RWPE2 (cell line): ENCODE results near the gene KCNAB1.

Experiments used
- ATAC-seq: fragments of 200-7000 bp; cut with Tn5 transposase; 3 replicates; pipeline ENCODE4 v1.9.1; 2021; ENCODE audit warnings: low read depth
- DNase-seq: peaks from one replicate; pipeline ENCODE4 v3.0.0-alpha.2; 2020; ENCODE audit warnings: low spot score
- H3K27ac ChIP-seq: fragments of 450-650 bp; 2 replicates; pipeline ENCODE4 v1.5.1; 2017; ENCODE audit warnings: mild to moderate bottlenecking; ENCODE audit not compliant: poor library complexity, severe bottlenecking
- H3K27me3 ChIP-seq: fragments of 250-450 bp; sonication (Bioruptor Pico); 2 replicates; pipeline ENCODE4 v1.5.1; 2021; ENCODE audit warnings: mild to moderate bottlenecking, moderate library complexity; ENCODE audit not compliant: insufficient read depth, poor library complexity, severe bottlenecking
- H3K36me3 ChIP-seq: fragments of 250-450 bp; sonication (Bioruptor Pico); 2 replicates; pipeline ENCODE4 v1.5.1; 2020; ENCODE audit warnings: low read depth, mild to moderate bottlenecking, moderate library complexity
- H3K4me1 ChIP-seq: fragments of 250-450 bp; sonication (Bioruptor Pico); 2 replicates; pipeline ENCODE4 v1.5.1; 2021; ENCODE audit warnings: mild to moderate bottlenecking, moderate library complexity; ENCODE audit not compliant: insufficient read depth, poor library complexity, severe bottlenecking
- H3K4me3 ChIP-seq: fragments of 250-450 bp; sonication (Bioruptor Pico); 2 replicates; pipeline ENCODE4 v1.5.1; 2021; ENCODE audit warnings: mild to moderate bottlenecking, moderate library complexity; ENCODE audit not compliant: severe bottlenecking
- H3K9me3 ChIP-seq: fragments of 250-450 bp; sonication (Bioruptor Pico); 2 replicates; pipeline ENCODE4 v1.5.1; 2021; ENCODE audit warnings: mild to moderate bottlenecking, moderate library complexity; ENCODE audit not compliant: severe bottlenecking
- CTCF ChIP-seq: fragments of 450-650 bp; IDR thresholded peaks from one replicate; pipeline ENCODE4 v1.5.1; 2017; ENCODE audit warnings: mild to moderate bottlenecking, moderate library complexity; ENCODE audit not compliant: poor library complexity, severe bottlenecking

The KCNAB1 gene

GRCh38 chr3:156460206-156460611, 339.8 kb downstream of the KCNAB1 start:
- no peak overlapping the region for H3K27ac ChIP-seq
- DNase-seq, result no peak
- no peaks in the 10 kb centered on the region for H3K4me1 ChIP-seq

GRCh38 chr3:156461889-156462288, 341.5 kb downstream of the KCNAB1 start:
- Histone ChIP-seq H3K4me1 (no peaks in the 10 kb centered on the region), H3K9me3 (no peaks in the 10 kb centered on the region), H3K36me3 (no peaks in the 10 kb centered on the region; the same call in 1 of the 2 replicates), H3K4me3 (no peak overlapping the region), H3K27ac (no peak overlapping the region), H3K27me3 (peaks cover 3% of the 10 kb centered on the region)
- no peak for DNase-seq
- no peak for ATAC-seq
- TF ChIP-seq CTCF, result no peak

More at GRCh38 chr3:156460206-156460611, 339.8 kb downstream of the KCNAB1 start:
- H3K27me3 ChIP-seq, result no peaks in the 10 kb centered on the region
- no peak for TF ChIP-seq CTCF
- no peaks in the 10 kb centered on the region for H3K9me3 ChIP-seq
- H3K36me3 ChIP-seq, result no peaks in the 10 kb centered on the region; the same call in 1 of the 2 replicates
- no peak for ATAC-seq
- no peak overlapping the region for H3K4me3 ChIP-seq

GRCh38 chr3:156463123-156463522, 342.7 kb downstream of the KCNAB1 start:
- TF ChIP-seq CTCF, result no peak
- Histone ChIP-seq H3K27me3 (peaks cover 3% of the 10 kb centered on the region), H3K36me3 (no peaks in the 10 kb centered on the region; the same call in 1 of the 2 replicates), H3K4me1 (no peaks in the 10 kb centered on the region), H3K9me3 (no peaks in the 10 kb centered on the region), H3K4me3 (no peak overlapping the region), H3K27ac (no peak overlapping the region)
- ATAC-seq (no peak), DNase-seq (no peak)

- TF ChIP-seq CTCF, result no peak
- Histone ChIP-seq H3K27ac (no peak overlapping the region), H3K36me3 (no peaks in the 10 kb centered on the region; the same call in 1 of the 2 replicates), H3K9me3 (no peaks in the 10 kb centered on the region), H3K27me3 (peaks cover 3% of the 10 kb centered on the region), H3K4me3 (no peak overlapping the region), H3K4me1 (no peaks in the 10 kb centered on the region)
- DNase-seq (no peak), ATAC-seq (no peak)
Measured at GRCh38 chr3:156465194-156465593, 344.8 kb downstream of the KCNAB1 start.

- no peaks in the 10 kb centered on the region; the same call in 1 of the 2 replicates for H3K36me3 ChIP-seq
- no peak for TF ChIP-seq CTCF
- peaks cover 3% of the 10 kb centered on the region for H3K27me3 ChIP-seq
- DNase-seq (no peak), ATAC-seq (no peak)
- H3K9me3 ChIP-seq, result no peaks in the 10 kb centered on the region
- no peak overlapping the region for H3K4me3 ChIP-seq
- H3K4me1 ChIP-seq, result no peaks in the 10 kb centered on the region
- no peak overlapping the region for H3K27ac ChIP-seq
Measured at GRCh38 chr3:156469456-156469855, 349.1 kb downstream of the KCNAB1 start.
